ENCODE results near the gene OXCT1. TPM values are rescaled to one million over a fixed set of nuclear protein-coding genes. Genes with fewer than 3 reads are reported as not detected.

Gene OXCT1
- total and polyA plus RNA-seq, 2 donors (not counting 3 experiments of a cell fraction or from before 2014, with no cell fraction given), result 12.8 to 37.4 TPM

GRCh38 chr5:41822036-41822435 is 48.2 kb downstream of the OXCT1 start:
- H3K36me3 ChIP-seq (ENCODE audit: control insufficient read depth in 2 of 2, extremely low read depth in 1 of 2, insufficient read depth in 2 of 2, low read length in 2 of 2), result no peaks in the 10 kb centered on the region
- H3K27me3 ChIP-seq (ENCODE audit: control insufficient read depth in 2 of 2, insufficient read depth in 2 of 2, low read length in 2 of 2), result no peaks in the 10 kb centered on the region
- no peak overlapping the region for H3K4me2 ChIP-seq (ENCODE audit: insufficient read depth, low read length)
- DNase-seq (ENCODE audit: low read depth, low spot score) (no peak), FAIRE-seq (no peak)
- H3K79me2 ChIP-seq (ENCODE audit: control insufficient read depth, insufficient read depth, low read length), result no peaks in the 10 kb centered on the region
- ChIA-PET CTCF (interaction anchor here (0.9 to 1.6 kb wide), 4 partner anchors 9 to 236 kb away, joined by 3 to 5 read pairs (median 4); no protein-coding TSS in a partner anchor), POLR2A (no interaction called here)
- H3K4me3 ChIP-seq (replicated peaks in 1 of 3; ENCODE audit: insufficient read depth in 1 of 3, low read depth in 1 of 3, low read length in 3 of 3), result no peak overlapping the region
- BruUV-seq (replicated peaks), result no TSS peak
- H3K27ac ChIP-seq (ENCODE audit: insufficient read depth, low read depth, low read length), result no peak overlapping the region
- peaks cover 18% of the 10 kb centered on the region for H3K4me1 ChIP-seq (ENCODE audit: control insufficient read depth, extremely low read depth, insufficient read depth, low read length)
- no peak overlapping the region for H2AFZ ChIP-seq (ENCODE audit: low read depth, low read length)
- dilution Hi-C loops (cut with MboI; ENCODE audit: extremely low pct_ligation_motif_present, low sequenced_read_pairs) (no loop called here), intact Hi-C loops (cut with micrococcal nuclease) (no loop called here)
- no peaks in the 10 kb centered on the region for H4K20me1 ChIP-seq (replicated peaks; ENCODE audit: control insufficient read depth, extremely low read depth, insufficient read depth, low read length)
- no peak overlapping the region for H3K9ac ChIP-seq (replicated peaks; ENCODE audit: extremely low read depth, insufficient read depth, low read length)
- H3K9me3 ChIP-seq (replicated peaks; ENCODE audit: control insufficient read depth, insufficient read depth, low read length), result no peaks in the 10 kb centered on the region
- no peaks in the 10 kb centered on the region for H3K9me1 ChIP-seq (replicated peaks; ENCODE audit: control insufficient read depth, extremely low read depth, insufficient read depth, low read length)
- TF ChIP-seq FOS (IDR thresholded peaks at IDR 0.05; ENCODE audit: borderline replicate concordance, insufficient read depth, low read length) (no peak), POLR2A (IDR thresholded peaks at IDR 0.05; ENCODE audit: low read depth, low read length) (no peak), MYC (IDR thresholded peaks at IDR 0.05; ENCODE audit: low read depth, low read length) (no peak), POLR2AphosphoS5 (IDR thresholded peaks at IDR 0.05; ENCODE audit: insufficient read depth, low read depth, low read length) (no peak), MAX (IDR thresholded peaks at IDR 0.05; ENCODE audit: insufficient read depth, insufficient read length) (no peak), EZH2 (IDR thresholded peaks at IDR 0.05; ENCODE audit: borderline replicate concordance, low read depth, low read length, severe bottlenecking) (no peak), JUN (IDR thresholded peaks at IDR 0.05; ENCODE audit: borderline replicate concordance, insufficient read depth, insufficient read length, low read depth) (no peak), CTCF (IDR thresholded peaks at IDR 0.05; ENCODE audit: extremely low read depth in 1 of 2, insufficient read depth in 1 of 2, low read depth in 1 of 2, low read length in 2 of 2) (no peak), GATA2 (IDR thresholded peaks at IDR 0.05; ENCODE audit: insufficient read depth, insufficient read length, low read depth, low read length) (no peak)
